Small intestine (tissue), 7 donors: ENCODE measurements around the gene NDC1. TPM values are rescaled to one million over a fixed set of nuclear protein-coding genes. Genes with fewer than 3 reads are reported as not detected.
"Not testable (repeated sequence)": the region's sequence is repeated elsewhere in the genome, so short reads cannot be mapped to it uniquely, and the experiment has no call there.

Experiments
- DNase-seq, 2 donors: peaks; one replicate each; pipeline versions ENCODE4 v3.0.0 to v3.0.0-alpha.2; 2013
- FAIRE-seq: peaks from 2 replicates; lab custom pipeline; 2012; peaks lifted over from hg19 to GRCh38; lab: Jason Lieb, UNC
- H3K27ac ChIP-seq, 3 donors: one replicate each; pipeline ENCODE4 v1.5.1; 2013; ENCODE audit warnings: low read length in 2 of 3, mild to moderate bottlenecking in 2 of 3, control low read depth in 1 of 3, inconsistent platforms in 1 of 3, low read depth in 1 of 3, moderate library complexity in 1 of 3
- H3K27me3 ChIP-seq, 3 donors: one replicate each; pipeline ENCODE4 v1.6.1; 2013; ENCODE audit warnings: low read length in 3 of 3, inconsistent platforms in 1 of 3; ENCODE audit not compliant: control insufficient read depth in 3 of 3, insufficient read depth in 3 of 3
- H3K36me3 ChIP-seq, 3 donors: one replicate each; pipeline ENCODE4 v1.6.1; 2013; ENCODE audit warnings: low read length in 3 of 3, inconsistent platforms in 1 of 3, low read depth in 1 of 3, mild to moderate bottlenecking in 1 of 3, moderate library complexity in 1 of 3; ENCODE audit not compliant: control insufficient read depth in 3 of 3, insufficient read depth in 2 of 3
- H3K4me1 ChIP-seq, 3 donors: one replicate each; pipeline ENCODE4 v1.6.1; 2013; ENCODE audit warnings: low read length in 2 of 3, inconsistent platforms in 1 of 3, low read depth in 1 of 3, mild to moderate bottlenecking in 1 of 3, moderate library complexity in 1 of 3; ENCODE audit not compliant: control insufficient read depth in 3 of 3, insufficient read depth in 2 of 3
- H3K4me3 ChIP-seq, 3 donors: one replicate each; pipeline ENCODE4 v1.5.1; 2013; ENCODE audit warnings: low read length in 3 of 3, control low read depth in 1 of 3, inconsistent platforms in 1 of 3, low read depth in 1 of 3, mild to moderate bottlenecking in 1 of 3, moderate library complexity in 1 of 3
- H3K9me3 ChIP-seq, 2 donors: one replicate each; pipeline ENCODE4 v1.6.1; 2013; ENCODE audit warnings: low read depth in 1 of 2, low read length in 1 of 2; ENCODE audit not compliant: control insufficient read depth in 2 of 2, insufficient read depth in 1 of 2
- WGBS, 3 donors: extraction: QIAGEN DNeasy Blood & Tissue Kit; methylation state at CpG; one replicate each; pipeline ENCODE4 v1.1.7; 2013; 5-methylcytosine and 5-hydroxymethylcytosine counted together
- polyA plus RNA-seq, 4 donors: library from polyadenylated mRNA; stranded (reverse) in 3 of 4; unstranded in 1 of 4; fragments of 200-250 nt in 3 of 4; fragments of 120-200 nt in 1 of 4; gene quantifications; one replicate each; pipeline versions ENCODE4 v1.2.1 to v1.2.3, GENCODE V29; 2013
- donor health status: healthy with polysubstance abuse.
- donor health status: control.
- donor health status: control.
- donor health status: Bipolar disorder and iron deficiency.
- donor health status: healthy.

The NDC1 gene
- polyA plus RNA-seq, 4 donors, result 1.1 to 20.2 (median 9.2) TPM

DNA sequence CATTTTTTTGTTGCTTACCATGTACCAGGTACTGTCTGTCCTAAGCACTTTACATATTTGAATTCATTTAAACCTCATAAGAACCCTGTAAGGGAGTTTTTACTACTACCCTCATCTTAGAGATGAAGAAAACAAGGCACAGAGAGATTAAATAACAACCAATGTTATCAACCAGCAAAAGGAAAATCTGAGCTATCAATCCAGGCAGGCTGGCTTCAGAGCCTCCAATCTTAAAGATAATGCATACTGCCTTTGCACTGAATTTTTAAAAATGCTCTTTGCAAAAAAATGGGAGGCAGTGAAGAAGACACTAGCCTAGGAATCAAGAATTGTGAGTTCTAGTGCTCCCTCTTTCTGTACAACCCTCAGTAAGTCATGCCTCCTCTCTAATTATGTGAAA lies 18.7 kb downstream of the NDC1 start:
- Histone ChIP-seq H3K9me3 (no peaks in the 10 kb centered on the region), H3K4me3 (no peak overlapping the region), H3K4me1 (no peaks in the 10 kb centered on the region), H3K27ac (no peak overlapping the region), H3K36me3 (peaks cover 0 to 18% (median 3%) of the 10 kb centered on the region in 3 donors), H3K27me3 (no peaks in the 10 kb centered on the region)
- no peak for FAIRE-seq
- DNase-seq, result no peak

DNA sequence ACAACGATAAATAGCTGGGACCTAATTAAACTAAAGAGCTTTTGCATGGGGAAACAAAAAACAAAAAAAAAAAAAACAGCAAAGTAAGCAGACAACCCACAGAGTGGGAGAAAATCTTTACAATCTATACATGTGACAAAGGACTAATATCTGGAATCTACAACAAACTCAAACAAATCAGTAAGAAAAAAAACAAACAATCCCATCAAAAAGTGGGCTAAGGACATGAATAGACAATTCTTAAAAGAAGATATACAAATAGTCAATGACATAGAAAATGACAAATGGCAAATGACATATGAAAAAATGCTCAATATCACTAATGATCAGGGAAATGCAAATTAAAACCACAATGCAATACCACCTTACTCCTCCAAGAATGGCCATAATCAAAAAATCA lies 21.5 kb downstream of the NDC1 start:
- 91 to 100% (median 100%) methylated on average over 1 of the region's 1 CpG for WGBS, 3 donors
- H3K9me3 ChIP-seq, H3K4me1 ChIP-seq, H3K4me3 ChIP-seq, H3K27ac ChIP-seq, DNase-seq, H3K27me3 ChIP-seq, FAIRE-seq: not testable (repeated sequence)
- H3K36me3 ChIP-seq, result peaks cover 0 to 15% (median 0%) of the 10 kb centered on the region in 3 donors

DNA sequence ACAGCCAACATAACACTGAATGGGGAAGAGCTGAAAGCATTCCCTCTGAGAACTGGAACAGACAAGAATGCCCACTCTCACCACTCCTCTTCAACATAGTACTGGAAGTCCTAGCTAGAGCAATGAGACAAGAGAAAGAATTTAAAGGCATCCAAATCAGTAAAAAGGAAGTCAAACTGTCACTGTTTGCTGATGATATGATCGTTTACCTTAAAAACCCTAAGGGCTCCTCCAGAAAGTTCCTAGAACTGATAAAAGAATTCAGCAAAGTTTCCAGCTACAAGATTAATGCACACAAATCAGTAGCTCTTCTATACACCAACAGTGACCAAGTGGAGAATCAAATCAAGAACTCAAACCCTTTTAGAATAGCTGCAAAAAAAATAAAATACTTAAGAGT lies 22.6 kb downstream of the NDC1 start:
- H3K4me1 ChIP-seq, H3K27me3 ChIP-seq, H3K27ac ChIP-seq, DNase-seq, FAIRE-seq, H3K9me3 ChIP-seq, H3K4me3 ChIP-seq: not testable (repeated sequence)
- WGBS, 3 donors, result 77 to 79% (median 78%) methylated on average over 1 of the region's 1 CpG
- peaks cover 0 to 18% (median 4%) of the 10 kb centered on the region in 3 donors for H3K36me3 ChIP-seq

DNA sequence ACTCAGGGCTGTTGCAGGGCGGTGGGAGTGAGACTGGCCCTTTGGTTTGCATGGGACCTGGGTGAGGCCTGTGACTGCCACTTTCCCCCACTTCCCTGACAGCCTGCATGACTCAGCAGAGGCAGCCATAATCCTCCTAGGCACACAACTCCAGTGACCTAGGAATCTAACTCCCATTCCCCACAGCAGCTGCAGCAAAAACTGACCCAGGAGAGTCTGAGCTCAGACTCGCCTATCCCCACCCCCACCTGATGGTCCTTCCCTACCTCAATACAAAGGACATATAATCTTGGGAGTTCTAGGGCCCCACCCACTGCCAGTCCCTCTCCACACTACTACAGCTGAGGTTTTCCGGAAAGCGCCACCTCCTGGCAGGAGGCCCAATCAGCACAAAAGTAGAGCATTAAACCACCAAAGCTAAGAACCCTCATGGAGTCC lies 26.7 kb downstream of the NDC1 start:
- H3K36me3 ChIP-seq, result peaks cover 0 to 18% (median 9%) of the 10 kb centered on the region in 3 donors
- no peaks in the 10 kb centered on the region for H3K27me3 ChIP-seq
- no peaks in the 10 kb centered on the region for H3K4me1 ChIP-seq
- no peak overlapping the region for H3K4me3 ChIP-seq
- no peak overlapping the region for H3K27ac ChIP-seq
- DNase-seq (peak in 1 of 2 donors; percentile 4), FAIRE-seq (no peak)
- H3K9me3 ChIP-seq, result no peaks in the 10 kb centered on the region
- 94 to 99% (median 96%) methylated on average over 4 of the region's 4 CpGs for WGBS, 3 donors

DNA sequence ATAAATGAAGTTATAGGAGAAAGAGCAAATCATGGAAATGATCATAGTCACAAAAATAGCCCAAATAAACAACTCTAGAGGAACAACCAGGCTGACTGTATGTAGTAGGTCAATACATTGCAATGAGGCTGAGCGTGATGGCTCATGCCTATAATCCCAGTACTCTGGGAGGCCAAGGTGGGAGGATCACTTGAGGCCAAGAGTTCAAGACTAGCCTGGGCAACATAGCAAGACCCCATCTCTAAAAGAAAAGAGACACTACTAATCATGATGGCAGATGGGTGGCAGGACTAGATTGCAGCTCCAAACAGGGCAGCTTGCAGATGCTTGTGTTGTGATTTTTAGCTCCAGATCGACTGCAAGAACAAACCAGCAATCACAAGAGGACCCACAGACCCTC lies 27.6 kb downstream of the NDC1 start:
- H3K4me3 ChIP-seq, result no peak overlapping the region
- FAIRE-seq (no peak), DNase-seq (no peak)
- H3K9me3 ChIP-seq, result no peaks in the 10 kb centered on the region
- no peaks in the 10 kb centered on the region for H3K4me1 ChIP-seq
- H3K27me3 ChIP-seq, result no peaks in the 10 kb centered on the region
- H3K27ac ChIP-seq, result no peak overlapping the region
- WGBS, 3 donors, result 70 to 95% (median 89%) methylated on average over 2 of the region's 2 CpGs
- peaks cover 0 to 18% (median 9%) of the 10 kb centered on the region in 3 donors for H3K36me3 ChIP-seq

DNA sequence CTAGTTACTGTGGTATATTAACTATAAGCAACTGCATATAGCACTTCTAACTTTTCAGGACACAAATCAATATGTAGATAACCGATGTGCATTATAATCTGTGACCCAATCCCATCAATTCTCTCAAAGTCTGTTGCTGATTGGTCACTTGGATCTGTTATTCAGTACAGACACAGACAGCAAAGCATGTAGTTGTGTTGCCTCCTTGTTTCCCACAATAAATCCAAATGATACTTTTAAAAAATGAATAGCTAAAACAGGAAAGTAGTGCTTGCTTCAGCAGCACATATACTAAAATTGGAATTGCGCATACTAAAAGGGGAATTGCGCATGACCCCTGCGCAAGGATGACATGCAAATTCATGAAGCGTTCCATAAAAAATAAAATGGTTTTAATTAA lies 28.1 kb downstream of the NDC1 start:
- H3K27ac ChIP-seq, result no peak overlapping the region
- no peak overlapping the region for H3K4me3 ChIP-seq
- FAIRE-seq (no peak), DNase-seq (no peak)
- 87 to 97% (median 94%) methylated on average over 5 of the region's 5 CpGs for WGBS, 3 donors
- no peaks in the 10 kb centered on the region for H3K9me3 ChIP-seq
- no peaks in the 10 kb centered on the region for H3K4me1 ChIP-seq
- H3K27me3 ChIP-seq, result no peaks in the 10 kb centered on the region
- peaks cover 3 to 21% (median 9%) of the 10 kb centered on the region in 3 donors for H3K36me3 ChIP-seq

DNA sequence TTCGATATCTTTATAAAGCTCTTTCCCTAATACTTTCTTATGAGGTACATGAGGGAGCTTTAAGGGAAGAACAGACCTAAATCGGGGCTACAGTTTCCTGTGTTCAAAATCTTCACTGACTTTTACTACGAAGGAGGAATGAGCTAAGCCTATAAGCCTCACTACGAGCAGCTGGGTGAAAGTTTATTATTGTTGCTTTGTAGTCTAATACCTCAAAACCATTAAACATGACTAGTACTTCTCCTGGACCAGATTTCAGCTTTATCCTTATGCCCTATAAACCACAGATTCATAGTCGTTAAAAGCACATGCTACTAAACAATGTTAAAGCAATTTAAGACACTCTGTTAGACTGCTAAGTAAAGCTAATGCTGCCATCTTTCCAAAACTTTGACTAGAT lies 30.2 kb downstream of the NDC1 start:
- FAIRE-seq (no peak), DNase-seq (no peak)
- Histone ChIP-seq H3K36me3 (peaks cover 3 to 29% (median 11%) of the 10 kb centered on the region in 3 donors), H3K27me3 (no peaks in the 10 kb centered on the region), H3K27ac (no peak overlapping the region), H3K4me3 (no peak overlapping the region), H3K9me3 (no peaks in the 10 kb centered on the region), H3K4me1 (no peaks in the 10 kb centered on the region)
- WGBS, 3 donors, result 82 to 92% (median 83%) methylated on average over 5 of the region's 5 CpGs

DNA sequence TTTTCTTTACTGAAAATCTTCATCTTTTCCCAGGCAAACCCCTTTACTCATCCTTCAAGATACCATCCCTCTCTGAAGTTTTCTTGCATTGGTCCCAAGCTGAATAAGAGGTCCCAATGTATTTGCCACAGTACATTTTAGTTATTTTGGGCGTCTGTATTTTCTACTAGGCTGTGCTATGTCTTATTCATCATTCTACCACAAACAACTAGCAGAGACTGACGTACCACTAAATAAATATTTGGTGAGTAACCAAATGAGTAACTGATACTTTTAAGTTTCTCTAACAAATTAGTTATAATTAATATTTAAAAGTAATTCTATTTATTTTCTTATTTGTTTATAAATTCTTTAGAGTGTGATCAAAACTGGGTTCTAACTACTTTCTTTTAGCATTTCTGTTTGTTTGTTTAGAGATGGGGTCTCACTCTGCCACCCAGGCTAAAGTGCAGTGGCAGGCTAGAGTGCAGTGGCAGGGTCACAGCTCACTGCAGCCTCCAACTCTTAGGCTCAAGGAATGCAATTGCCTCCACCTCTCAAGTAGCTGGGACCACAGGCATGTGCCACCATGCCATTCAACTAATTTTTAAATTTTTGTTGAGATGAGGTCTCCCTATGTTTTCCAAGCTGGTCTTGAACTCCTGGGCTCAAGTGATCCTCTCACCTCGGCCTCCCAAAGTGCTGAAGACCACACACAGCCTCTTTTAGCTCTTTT lies 33.1 kb downstream of the NDC1 start:
- no peak overlapping the region for H3K4me3 ChIP-seq
- FAIRE-seq, result no peak
- 92 to 96% (median 93%) methylated on average over 3 of the region's 3 CpGs for WGBS, 3 donors

DNA sequence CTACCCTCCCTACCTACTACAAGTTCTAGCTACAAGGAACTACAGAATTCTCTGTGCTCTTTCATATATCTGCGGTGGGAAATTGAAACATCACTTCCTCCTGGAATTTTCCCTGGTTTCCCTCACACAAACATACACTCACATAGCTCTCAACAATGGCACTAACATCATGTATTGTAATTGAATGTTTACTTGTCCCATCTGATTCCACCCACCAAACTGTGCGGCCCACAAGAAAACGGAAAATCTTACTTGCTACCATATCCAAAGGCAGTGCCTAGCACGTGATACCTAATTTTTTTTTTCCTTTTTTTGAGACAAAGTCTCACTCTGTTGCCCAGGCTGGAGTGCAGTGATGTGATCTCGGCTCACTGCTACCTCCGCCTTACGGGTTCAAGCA lies 33.9 kb downstream of the NDC1 start:
- Histone ChIP-seq H3K4me1 (no peaks in the 10 kb centered on the region), H3K9me3 (no peaks in the 10 kb centered on the region), H3K27ac (no peak overlapping the region), H3K36me3 (peaks cover 3 to 24% (median 6%) of the 10 kb centered on the region in 3 donors), H3K27me3 (no peaks in the 10 kb centered on the region), H3K4me3 (no peak overlapping the region)
- 96 to 99% (median 97%) methylated on average over 7 of the region's 7 CpGs for WGBS, 3 donors
- no peak for FAIRE-seq
- DNase-seq, result no peak

More for the DNA sequence above, 33.1 kb downstream of the NDC1 start:
- Histone ChIP-seq H3K36me3 (peaks cover 3 to 24% (median 6%) of the 10 kb centered on the region in 3 donors), H3K27ac (no peak overlapping the region), H3K4me1 (no peaks in the 10 kb centered on the region), H3K27me3 (no peaks in the 10 kb centered on the region), H3K9me3 (no peaks in the 10 kb centered on the region)
- no peak for DNase-seq
